22Rv1 (cell line): ENCODE results near the gene PLEKHG2.
A peak's percentile ranks its signal among the peaks of the same experiment; 100 is the strongest.

Experiments
- H3K27ac ChIP-seq: fragments of 450-650 bp; 2 replicates; pipeline ENCODE4 v1.5.1; 2017
- CTCF ChIP-seq: fragments of 450-650 bp; IDR thresholded peaks from 2 replicates; pipeline ENCODE4 v1.5.1; 2017; ENCODE audit warnings: mild to moderate bottlenecking
- ZFX ChIP-seq: fragments of 450-650 bp; IDR thresholded peaks from 2 replicates; pipeline ENCODE4 v1.6.1; 2017; ENCODE audit warnings: antibody characterized with exemption, borderline replicate concordance

The PLEKHG2 gene

GRCh38 chr19:39388657-39389056, 23.8 kb upstream of the PLEKHG2 start:
- H3K27ac ChIP-seq: no peak overlapping the region
- TF ChIP-seq CTCF (no peak), ZFX (no peak)

DNA sequence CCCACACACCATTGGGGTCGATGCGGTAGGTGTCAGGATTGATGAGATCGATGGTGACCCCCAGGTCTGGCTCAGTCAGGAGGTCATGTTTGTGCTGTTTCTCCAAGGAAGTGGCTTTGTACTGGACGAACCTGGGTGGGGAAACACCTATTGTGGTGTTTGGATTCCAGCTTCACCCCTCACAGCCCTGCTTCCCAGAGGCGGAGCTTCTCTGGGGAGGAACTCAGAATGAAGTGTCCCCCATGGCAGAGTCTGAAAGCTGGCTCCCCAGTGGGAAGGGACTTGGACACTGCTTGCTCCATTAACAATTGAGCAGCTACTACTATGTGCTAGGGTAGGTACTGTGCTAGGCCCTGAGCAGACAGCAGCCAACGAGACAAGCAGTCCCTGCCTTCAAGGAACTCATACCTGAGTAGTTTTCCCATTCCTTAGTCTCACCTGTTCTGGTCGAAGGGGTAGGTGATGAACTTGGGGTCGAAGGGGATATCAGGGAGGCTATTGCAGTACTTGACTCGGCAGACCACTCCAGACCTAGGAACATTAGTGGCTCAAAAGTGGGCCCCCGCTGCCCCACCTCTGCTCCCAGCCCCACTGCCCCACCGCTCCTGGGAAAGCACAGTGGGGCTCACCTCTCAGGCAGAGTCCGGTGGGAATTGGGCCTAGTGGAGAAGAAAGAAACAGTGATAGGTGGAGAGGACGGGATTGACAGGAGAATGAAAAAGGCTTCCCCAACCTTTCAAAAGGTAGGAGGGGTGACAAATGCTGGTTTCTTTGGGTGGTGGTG, 22.6 kb upstream of the PLEKHG2 start:
- peak overlapping the region; percentile 91 for H3K27ac ChIP-seq
- TF ChIP-seq CTCF (no peak), ZFX (no peak)

DNA sequence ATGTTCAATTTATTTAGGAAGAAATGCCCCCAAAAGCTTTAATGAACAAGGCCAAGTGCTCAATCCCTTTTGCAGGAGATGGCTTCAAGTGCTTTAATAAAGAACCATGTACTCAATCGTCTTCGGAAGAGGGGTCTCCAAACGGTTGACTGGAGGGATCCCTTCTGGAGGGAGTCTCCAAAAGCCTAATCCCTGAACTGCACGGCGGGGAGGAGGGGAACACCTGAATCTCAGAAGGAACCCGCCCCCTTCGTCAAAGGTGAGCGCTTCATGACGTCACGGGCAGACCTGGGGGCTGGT, 22.1 kb upstream of the PLEKHG2 start:
- peak overlapping the region; percentile 91 for H3K27ac ChIP-seq
- TF ChIP-seq CTCF (no peak), ZFX (no peak)

- TF ChIP-seq ZFX (no peak), CTCF (no peak)
- H3K27ac ChIP-seq: peak within 1 kb of the TSS; percentile 91
Observed at GRCh38 chr19:39390751-39391437, 21.6 kb upstream of the PLEKHG2 start, which contains the start of the genes MED29 and PAF1. TSS of gene MED29 (plus strand) at chr19:39391378. CDS start at chr19:39391423, 45 bp downstream. TSS of gene PAF1 (minus strand) at chr19:39391106. CDS start at chr19:39390864, 242 bp downstream.

GRCh38 chr19:39397360-39398296, 14.8 kb upstream of the PLEKHG2 start:
- TF ChIP-seq ZFX: no peak
- TF ChIP-seq CTCF: peak; percentile 97
- H3K27ac ChIP-seq: peak overlapping the region; percentile 36

DNA sequence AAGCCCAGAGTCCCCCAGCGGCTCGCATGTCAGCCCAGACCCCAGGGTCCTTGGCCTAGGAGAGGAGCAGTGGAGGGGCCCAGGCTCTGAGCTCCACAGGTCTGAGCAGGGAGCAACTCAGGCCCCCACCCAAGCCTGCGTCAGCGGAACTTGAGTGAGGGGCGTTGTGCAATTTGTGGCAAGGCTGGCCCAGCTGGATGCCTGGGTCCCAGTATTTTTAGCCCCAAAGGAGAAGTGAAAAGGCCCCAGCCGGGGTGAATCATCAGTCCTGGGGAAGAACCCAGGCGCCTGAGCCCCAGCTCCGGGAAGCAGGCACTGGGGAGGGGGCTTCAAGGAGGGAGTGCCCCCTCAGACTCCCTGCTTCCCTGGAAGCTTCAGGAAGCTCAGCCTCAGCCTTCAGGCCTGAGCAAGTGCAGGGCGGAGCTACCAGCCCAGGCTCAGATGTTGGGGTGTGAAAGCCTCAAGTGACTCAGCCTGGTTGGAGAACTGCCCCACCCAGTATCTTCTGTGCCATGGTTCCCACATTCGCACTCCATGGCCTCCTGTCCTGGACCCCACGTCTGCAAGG, 14.1 kb upstream of the PLEKHG2 start:
- peak overlapping the region; percentile 36; the same call in 1 of the 2 replicates for H3K27ac ChIP-seq
- TF ChIP-seq ZFX (no peak), CTCF (no peak)
